ENCODE data around the gene RARRES2. TPM values are rescaled to one million over a fixed set of nuclear protein-coding genes. Genes with fewer than 3 reads are reported as not detected.

Gene RARRES2
- total RNA-seq, 1 donor from 2014 or later, result not detected

DNA sequence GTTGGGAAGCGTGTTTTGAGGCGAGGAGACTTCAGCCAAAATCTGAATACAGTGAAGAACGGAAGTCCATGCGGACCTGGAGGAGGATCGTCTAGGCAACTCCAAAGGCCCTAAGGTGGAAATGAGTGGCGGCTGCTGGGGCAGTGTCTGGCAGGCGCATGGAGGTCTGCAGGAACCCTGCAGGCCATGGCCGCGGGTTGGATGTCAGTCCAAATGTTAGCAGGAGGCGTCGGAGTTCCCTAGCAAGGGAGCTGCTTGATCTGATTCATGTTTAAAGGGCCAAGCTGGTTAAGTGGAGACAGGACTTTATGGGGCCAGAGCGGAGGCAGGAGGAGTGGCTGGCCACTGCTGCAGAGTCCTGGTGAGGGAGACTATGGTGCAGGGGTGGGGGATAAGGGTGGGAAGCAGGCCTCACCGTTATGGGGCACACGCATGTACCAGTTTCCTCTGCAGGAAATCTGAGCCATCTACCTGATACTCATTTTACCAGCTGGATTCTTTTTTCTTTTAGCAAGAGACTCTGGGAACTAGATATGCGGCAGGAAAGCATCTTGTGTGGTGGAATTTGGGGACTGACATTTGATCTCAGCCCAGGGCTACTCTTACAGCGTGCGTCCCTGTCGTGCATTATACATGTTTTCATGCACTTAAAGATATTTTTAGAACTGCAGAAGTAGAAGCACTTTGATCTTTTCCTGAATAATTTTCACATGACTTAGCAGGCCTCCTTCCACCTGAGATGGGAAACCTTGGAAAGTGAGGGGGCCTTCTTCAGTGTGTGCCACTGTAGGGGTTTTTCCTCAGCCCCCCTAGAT, 20.6 kb upstream of the RARRES2 start:
- no peak for DNase-seq (ENCODE audit: low read depth, low spot score)

DNA sequence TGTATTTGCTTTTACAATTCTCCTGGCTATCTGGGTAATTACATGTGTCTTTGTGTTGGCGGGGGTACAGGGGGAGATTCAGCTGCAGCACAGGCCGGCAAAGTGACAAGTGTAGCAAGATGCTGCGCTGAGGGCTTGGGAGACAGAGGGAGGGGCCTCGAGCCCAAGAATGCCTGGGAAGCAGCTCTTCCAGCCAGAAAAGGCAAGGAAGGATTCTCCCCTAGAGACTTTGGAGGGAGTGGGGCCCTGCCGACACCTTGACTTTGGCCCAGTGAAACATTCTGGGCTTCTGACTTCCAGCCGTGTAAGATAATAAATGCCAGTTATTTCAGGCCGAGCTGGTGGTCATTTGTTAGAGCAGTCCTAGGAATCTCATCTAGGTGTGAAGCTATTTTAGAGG, 20.0 kb upstream of the RARRES2 start:
- DNase-seq (ENCODE audit: low read depth, low spot score), result no peak

DNA sequence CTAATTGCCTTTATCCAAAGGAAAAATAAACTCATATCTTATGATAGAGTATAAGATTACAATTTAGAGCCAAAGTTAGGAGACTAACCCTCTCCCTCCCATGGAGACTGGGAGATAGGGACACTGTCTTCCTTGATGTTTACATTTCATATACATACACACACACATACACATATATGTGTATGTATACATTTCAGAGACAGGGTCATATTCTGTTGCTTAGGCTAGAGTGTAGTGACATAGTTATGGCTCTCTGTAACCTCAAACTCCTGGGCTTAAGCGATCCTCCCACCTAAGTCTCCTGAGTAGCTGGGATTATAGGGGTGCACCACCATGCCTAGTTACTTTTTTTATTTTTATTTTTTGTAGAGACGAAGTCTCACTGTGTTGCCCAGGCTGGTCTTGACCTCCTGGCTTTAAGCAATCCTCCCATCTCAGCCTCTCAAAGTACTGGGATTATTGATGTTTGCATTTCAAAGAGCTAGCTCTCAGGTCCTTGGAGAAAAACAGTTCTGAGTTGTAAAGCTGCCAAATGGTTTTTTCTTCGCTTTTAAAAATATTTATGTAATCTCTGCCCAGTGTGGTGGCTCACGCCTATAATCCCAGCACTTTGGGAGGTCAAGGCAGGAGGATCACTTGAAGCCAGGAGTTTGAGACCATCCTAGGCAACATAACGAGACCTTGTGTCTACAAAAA, 19.1 kb upstream of the RARRES2 start:
- DNase-seq (ENCODE audit: low read depth, low spot score), result no peak

DNA sequence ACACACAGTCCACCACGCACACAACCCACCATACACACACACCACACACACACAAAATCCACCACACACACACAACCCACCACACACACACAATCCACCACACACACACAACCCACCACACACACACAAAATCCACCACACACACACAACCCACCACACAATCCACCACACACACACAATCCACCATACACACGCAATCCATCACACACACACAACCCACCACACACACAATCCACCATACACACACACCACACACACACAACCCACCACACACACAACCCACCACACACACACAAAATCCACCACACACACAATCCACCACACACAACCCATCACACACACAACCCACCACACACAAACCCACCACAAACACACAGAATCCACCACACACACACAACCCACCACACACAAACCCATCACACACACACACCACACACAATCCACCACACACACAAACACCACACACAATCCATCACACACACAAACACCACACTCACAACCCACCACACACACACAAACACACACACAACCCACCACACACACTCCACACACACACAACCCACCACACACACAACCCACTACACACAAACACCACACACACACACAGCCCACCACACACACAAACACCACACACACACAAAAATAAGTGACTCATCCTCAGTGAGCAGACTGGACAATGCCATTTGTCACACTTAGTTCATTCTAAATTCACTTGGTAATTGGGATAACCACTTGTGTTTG, 18.4 kb upstream of the RARRES2 start:
- DNase-seq (ENCODE audit: low read depth, low spot score), result no peak

DNA sequence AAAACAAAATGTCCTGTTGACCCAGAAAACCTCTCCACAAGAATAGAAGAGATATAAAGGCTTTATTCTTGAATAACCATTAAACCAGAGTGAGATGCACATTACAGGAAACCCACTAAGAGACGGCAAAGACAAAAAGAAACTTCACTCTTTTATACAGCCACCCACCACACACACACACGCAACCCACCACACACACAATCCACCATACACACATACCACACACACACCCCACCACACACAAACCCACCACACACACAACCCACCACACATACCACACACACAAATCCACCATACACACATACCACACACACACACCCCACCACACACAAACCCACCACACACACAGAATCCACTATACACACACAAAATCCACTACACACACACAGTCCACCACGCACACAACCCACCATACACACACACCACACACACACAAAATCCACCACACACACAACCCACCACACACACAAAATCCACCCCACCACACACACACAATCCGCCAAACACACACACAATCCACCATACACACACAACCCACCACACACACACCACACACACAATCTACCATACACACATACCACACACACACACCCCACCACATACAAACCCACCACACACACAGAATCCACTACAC, 17.7 kb upstream of the RARRES2 start:
- DNase-seq (ENCODE audit: low read depth, low spot score), result no peak

DNA sequence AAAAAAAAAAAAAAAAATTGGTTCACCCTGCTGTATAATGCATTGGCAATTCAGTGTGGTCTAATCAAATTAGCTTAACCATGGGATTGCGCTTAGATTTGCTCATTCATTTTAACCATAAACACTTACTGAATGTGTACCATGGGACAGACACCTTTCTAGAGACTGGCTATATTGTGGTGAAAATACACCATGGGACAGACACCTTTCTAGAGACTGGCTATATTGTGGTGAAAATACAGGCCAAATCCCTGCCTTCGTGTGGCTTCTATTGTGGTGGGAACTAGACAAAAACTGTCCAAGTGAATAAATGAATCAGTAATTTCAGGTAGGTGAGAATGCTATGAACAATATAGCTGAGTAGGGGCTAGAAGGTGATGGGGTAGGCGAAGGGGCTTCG, 17.0 kb upstream of the RARRES2 start:
- no peak for DNase-seq (ENCODE audit: low read depth, low spot score)

DNA sequence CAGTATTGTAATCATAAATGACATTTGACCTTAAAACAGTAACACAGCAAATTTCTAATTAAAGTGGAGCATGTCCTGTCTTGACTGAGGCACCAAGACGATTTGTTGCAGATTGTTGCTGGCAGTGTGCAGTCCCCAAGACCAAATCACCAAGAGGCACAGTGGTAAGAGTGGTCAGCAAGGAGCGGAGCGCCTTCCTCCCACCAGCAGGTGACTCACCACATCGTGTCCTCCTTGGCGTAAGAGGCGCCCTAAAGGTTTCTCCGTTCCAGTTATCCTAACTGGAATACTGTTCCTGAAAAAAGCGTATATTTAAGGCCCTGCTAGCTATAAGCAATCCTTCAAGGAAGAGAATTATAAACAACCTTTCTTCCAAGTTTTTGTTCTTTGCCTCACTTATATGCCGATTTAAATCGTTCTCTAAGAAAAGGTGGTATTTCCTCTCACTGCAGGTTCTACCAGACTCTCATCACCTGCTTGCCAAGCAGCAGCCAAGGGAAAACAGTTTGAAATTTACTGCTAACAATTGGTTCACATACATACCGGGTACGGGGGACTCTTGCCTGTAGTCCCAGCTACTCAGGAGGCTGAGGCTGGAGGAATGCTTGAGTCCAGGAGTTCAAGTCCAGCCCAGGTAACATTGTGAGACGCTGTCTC, 16.5 kb upstream of the RARRES2 start:
- DNase-seq (ENCODE audit: low read depth, low spot score), result no peak

DNA sequence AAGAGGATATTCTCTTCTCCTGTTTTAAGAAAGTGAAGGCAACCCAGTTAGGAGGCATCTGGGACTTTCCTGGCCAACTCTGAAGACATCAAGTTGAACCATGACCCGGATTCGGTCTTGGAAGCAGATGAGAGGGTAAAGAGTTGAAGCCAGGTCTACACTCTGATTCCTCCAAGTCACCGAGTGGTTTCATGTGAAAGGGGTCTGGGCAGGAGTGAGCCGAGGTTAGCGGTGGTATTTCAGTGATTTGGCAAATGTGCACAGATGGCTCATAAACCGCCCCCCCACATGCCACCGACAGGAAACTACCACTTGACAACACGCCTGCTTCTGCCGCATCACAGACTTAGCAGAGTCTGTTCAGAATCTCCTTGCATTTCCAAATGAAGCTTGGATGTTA, 15.8 kb upstream of the RARRES2 start:
- DNase-seq (ENCODE audit: low read depth, low spot score), result no peak

DNA sequence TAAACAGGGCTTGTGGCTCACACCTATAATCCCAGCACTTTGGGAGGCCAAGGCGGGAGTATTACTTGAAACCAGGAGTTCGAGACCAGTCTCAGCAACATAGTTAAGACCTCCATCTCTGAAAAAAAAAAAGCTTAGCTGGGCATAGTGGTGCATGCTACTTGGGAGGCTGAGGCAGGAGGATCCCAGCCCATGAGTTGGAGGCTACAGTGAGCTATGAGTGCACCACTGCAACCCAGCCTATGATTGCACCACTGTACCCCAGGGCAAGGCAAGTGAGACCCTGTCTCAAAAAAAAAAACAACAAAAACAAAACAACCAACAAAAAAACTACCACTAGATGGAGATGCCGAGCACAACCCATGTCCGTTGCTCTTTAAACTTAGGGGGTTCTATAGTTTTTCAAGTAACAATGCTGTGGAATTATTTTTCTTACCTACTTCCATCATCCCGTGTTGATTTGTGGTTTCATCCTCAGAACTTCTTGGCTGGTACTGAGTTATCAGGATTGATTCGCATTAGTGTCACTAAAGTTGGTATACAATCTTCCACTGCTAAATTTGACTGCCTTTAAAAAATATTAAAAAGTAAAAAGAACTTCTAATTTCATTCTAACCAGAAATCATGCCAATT, 15.0 kb upstream of the RARRES2 start:
- no peak for DNase-seq (ENCODE audit: low read depth, low spot score)

DNA sequence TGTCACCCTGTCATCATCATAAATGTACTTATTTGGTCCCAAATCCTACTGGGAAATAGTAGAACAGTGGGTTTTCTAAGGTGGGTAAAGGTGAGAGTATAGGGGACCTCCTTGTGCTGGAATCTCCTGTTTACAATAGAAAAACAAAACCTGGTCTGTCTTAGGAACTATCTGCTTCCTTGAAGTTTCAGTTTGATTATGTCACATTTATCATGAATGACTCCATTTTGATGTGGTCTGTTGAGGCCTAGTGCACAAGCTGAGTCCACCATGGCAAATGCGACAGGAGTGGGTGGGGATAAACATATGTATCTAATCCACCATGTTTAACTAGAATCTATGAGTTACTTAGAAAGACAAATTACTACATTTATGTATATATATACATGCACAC, 14.2 kb upstream of the RARRES2 start:
- no peak for DNase-seq (ENCODE audit: low read depth, low spot score)

DNA sequence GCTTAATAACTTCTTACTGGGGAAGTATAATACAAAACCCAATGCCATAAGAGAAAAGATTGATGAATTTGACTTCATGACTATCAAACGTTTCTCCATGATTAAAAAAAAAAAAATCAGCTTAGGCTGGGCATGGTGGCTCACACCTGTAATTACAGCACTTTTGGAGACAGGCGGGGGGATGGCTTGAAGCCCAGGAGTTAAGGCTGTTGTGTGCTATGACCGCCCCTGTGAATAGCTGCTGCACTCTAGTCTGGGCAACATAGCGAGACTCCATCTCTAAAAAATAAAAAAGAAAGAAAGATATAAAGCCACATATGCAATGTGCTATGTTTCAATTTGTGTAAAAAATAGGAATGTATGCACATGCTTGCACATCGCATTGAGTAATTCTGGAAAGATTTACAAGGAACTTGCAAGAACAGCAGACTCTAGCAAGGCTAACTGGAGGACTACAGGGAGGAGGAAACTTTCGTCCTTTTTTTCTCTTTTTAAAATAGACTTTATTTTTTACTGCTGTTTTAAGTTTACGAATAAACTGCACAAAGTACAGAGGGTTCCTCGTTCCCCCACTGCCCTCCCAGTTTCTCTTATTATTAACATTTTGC, 10.3 kb upstream of the RARRES2 start:
- no peak for DNase-seq (ENCODE audit: low read depth, low spot score)

DNA sequence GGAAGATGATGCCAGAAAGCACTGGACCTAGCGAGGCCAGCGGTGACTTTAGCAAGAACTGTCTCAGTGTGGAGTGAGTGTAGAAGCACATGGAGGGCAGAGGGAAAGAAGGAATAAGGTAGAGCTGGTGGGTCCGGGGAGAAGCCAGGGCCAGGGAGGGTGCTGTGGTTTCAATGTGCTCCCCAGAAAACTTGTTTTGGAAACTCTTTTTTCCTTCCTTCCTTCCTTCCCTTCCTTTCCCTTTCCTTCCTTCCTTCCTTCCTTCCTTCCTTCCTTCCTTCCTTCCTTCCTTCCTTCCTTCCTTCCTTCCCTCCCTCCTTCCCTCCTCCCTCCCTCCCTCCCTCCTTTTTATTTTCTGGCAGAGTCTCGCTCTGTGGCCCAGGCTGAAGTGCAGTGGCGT, 5.5 kb upstream of the RARRES2 start:
- no peak for DNase-seq (ENCODE audit: low read depth, low spot score)

DNA sequence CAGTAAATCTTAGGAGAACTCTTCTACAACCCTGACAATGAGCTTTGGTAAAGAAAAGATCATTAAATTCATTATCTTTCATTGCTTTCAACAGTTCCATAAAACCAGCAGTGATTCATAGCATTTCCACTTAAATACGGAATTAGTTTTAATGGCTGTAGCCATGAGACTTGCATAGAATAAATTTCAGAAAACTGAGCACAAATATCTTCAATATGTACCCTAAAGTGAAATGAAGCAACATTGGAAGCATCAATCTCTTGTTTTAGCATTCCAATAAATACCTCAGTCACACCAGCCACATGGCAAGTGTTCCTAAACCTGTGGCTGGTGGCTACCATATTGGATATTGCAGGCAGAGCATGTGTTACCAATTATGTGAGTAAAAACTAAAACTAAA, 3.6 kb upstream of the RARRES2 start:
- DNase-seq (ENCODE audit: low read depth, low spot score), result no peak

DNA sequence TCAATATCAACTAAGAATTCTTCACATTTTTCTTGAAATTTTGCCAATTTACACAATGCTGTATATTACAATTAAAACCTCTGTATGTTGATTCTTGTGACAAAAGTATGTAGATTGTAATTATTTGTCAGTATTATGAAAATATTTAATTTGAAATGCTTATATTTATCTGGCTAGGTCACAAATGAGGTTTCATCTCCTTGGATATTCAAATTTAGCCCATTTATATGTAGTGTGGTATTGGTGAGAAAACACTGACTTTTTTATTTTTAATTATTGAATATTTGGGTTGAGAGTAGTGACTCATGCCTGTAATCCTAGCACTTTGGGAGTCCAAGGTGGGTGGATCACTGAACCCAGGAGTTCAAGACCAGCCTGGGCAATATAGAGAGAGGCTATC, 2.9 kb upstream of the RARRES2 start:
- DNase-seq (ENCODE audit: low read depth, low spot score), result no peak

DNA sequence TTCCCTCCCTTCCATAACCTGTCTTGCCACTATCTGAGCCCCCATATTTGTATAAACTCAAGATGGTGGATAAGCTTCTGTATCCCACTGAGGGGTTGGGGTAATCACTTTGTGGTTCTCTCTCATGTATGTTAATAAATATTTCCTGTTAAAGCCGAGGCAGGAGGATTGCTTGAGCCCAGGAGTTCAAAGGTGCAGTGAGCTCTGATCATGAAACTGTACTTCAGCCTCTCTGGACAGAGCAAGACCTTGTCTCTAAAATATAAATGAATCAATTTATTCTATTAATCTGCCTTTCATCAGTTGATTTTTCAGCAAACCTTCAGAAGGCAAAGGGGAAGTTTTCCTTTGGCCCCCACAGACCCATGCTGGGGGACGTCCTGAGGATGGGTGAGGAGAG, 1.8 kb upstream of the RARRES2 start:
- DNase-seq (ENCODE audit: low read depth, low spot score), result no peak

DNA sequence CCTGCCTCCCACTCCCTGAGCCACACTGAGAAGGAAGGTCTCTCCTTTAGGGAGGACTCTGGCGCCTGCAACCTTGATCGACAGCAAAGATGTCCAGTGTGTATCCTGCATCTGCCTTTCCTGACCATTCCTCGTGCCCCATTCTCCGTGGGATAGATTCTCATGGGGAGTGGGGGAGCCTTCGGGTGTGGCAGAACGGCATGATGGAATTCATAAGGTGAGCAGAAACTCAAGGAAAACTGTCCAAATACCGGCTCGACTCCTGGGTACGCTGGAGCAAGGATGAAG, 636 bp upstream of the RARRES2 start:
- DNase-seq (ENCODE audit: low read depth, low spot score), result no peak

DNA sequence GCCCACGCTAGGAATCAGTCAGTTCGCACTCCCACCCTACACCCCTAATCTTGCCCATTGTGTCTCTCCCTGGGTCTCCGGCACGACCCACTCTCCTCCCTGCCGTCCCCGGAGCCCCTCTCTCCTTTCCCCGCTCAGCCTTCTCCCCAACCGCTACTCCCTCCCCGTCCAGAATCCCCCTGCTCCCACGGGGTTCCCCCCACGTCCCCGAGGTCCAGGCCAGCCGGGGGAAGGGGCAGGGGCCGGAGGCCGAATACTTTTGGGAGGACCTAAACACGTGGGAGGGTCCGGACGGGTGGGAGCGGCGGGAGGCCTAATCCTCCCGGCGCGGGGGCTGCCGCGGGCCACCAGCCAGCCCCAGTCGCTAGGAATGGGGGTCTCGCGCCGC, 560 bp downstream of the RARRES2 start:
- DNase-seq (ENCODE audit: low read depth, low spot score), result no peak

DNA sequence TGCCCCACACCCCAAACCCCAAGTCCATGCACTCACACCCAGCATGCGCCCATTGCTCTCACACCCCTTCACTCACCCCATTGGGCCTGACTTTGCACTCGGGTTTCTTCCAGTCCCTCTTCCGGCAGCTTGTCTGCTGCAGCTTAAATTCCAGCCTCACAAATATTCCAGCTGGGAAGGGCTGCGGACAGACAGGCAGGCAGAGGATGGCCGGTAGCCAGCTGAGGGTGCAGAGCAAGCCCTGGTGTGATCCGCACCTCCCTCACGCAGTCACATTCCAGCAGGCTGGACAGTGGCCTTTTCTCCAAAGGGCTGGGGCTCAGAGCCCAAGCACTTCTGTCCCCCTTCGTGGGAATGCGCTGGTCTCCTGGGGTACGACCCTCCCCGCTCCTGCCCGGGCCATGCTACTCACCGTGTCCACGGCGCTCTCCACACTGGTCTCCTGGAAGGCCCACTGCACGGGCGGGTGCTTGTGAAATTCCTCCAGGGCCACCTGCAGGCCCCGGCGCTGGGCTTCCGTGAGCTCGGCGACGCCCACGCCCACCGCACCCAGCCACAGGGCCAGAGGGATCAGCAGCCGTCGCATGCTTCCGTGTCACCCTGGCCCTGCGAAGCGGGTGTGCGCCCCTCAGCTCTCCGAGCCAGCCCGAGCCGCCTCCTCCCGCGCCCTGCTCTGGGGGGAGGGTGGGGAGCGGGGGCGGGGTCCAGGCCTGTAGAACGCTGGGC, 1.2 kb downstream of the RARRES2 start:
- DNase-seq (ENCODE audit: low read depth, low spot score), result no peak

DNA sequence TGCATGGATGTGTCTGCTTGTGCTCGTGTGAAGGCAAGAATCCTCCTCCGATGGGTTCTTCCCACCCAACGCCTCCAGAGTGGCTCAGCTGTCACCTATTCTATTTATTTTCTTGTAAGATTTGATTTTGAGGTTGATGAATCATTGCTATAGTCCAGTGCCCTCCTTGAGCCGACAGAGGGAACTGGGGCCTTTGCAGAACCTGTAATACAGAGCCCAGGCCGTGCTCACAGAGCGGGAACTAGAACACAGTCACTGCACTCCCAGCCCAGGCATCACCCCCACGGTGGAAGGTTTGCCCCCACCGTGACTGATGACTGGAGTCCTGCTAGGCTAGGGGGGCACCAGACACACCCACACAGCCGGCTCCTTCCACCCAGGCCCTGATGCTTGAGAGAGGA, 2.0 kb downstream of the RARRES2 start:
- DNase-seq (ENCODE audit: low read depth, low spot score), result no peak

DNA sequence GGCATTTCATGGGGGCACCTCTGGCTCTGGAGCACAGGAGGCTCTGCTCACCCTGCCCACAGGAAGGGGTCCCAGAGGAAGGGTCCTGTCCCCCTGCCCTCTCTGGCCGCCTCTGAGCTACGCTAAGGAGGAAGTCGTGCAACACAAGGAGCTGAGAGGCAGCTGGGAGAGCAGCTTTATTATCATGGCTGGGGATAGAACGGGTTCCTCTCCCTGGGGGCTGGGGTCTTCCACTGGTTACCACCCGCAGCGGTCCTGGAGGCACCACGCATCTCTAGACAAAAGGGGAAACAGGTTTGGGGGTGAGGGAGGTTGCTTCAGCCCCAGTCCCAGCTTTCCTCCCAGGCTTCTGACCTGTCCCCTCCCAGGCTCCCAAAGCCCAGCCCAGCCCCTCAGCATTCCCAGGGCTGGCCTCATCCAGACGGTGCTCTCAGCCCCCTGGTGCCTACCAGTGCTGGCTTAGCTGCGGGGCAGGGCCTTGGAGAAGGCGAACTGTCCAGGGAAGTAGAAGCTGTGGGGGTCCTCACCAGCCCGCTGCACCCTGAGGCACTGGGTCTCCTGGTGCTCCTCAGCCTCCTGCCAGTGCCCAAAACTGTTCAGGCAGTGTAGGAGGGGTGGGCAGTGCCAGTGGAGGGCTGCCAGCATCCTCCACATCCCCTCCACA, 3.1 kb downstream of the RARRES2 start:
- DNase-seq (ENCODE audit: low read depth, low spot score), result no peak

Data from pulmonary artery endothelial cell (primary cell).